Sigmoid colon (tissue), 4 donors: ENCODE measurements around the gene ZNF213.

ENCODE experiments used
- CTCF ChIP-seq, 4 experiments: fragments of 450-650 bp in 3 of 4; fragments of 200-600 bp in 1 of 4; IDR thresholded peaks; one replicate each; pipeline ENCODE4 v1.5.1; 2016 to 2019; ENCODE audit warnings: antibody characterized with exemption in 4 of 4, mild to moderate bottlenecking in 3 of 4, moderate library complexity in 2 of 4
- POLR2A ChIP-seq, 2 donors: fragments of 450-650 bp; IDR thresholded peaks; one replicate each; pipeline ENCODE4 v1.6.1; 2016; ENCODE audit warnings: antibody characterized with exemption in 2 of 2, mild to moderate bottlenecking in 2 of 2, moderate library complexity in 2 of 2
- POLR2AphosphoS5 ChIP-seq, 4 donors: sonication (generic); formaldehyde crosslinking; IDR thresholded peaks; one replicate each; pipeline ENCODE4 v1.6.1; 2017; ENCODE audit warnings: antibody characterized with exemption in 4 of 4

GRCh38 chr16:3164121-3164991 is 29.5 kb downstream of the ZNF213 start:
- no peak for TF ChIP-seq POLR2AphosphoS5 (IDR thresholded peaks at IDR 0.05)
- no peak for TF ChIP-seq CTCF (IDR thresholded peaks at IDR 0.05)
- TF ChIP-seq POLR2A (IDR thresholded peaks at IDR 0.05), result no peak
